Stomach (tissue), 9 donors: ENCODE data around the gene PPP1R2. TPM values are rescaled to one million over a fixed set of nuclear protein-coding genes. Genes with fewer than 3 reads are reported as not detected.

ENCODE experiments used
- DNase-seq, 2 donors: peaks; one replicate each; pipeline versions ENCODE4 v3.0.0 to v3.0.0-alpha.2; 2013 to 2019
- H3K27ac ChIP-seq, 5 donors: fragments of 200-600 bp in 4 of 5; sonication (generic) in 4 of 5; one replicate each; pipeline ENCODE4 v1.5.1; 2013 to 2019; ENCODE audit warnings: mild to moderate bottlenecking in 1 of 5, moderate library complexity in 1 of 5
- H3K27me3 ChIP-seq, 3 donors: fragments of 200-600 bp; sonication (generic); one replicate each; pipeline ENCODE4 v1.5.1; 2017 to 2019; ENCODE audit warnings: mixed run types in 1 of 3
- H3K36me3 ChIP-seq, 4 donors: fragments of 200-600 bp; sonication (generic); 1 replicate in 3 of 4; 2 replicates in 1 of 4; pipeline ENCODE4 v1.5.1; 2016 to 2019
- H3K4me1 ChIP-seq, 4 donors: fragments of 200-600 bp; sonication (generic); one replicate each; pipeline ENCODE4 v1.5.1; 2016 to 2019
- H3K4me3 ChIP-seq, 4 donors: fragments of 200-600 bp; sonication (generic) in 3 of 4; one replicate each; pipeline ENCODE4 v1.5.1; 2016 to 2019; ENCODE audit warnings: mild to moderate bottlenecking in 1 of 4
- H3K9me3 ChIP-seq, 4 donors: fragments of 200-600 bp; sonication (generic); one replicate each; pipeline ENCODE4 v1.5.1; 2016 to 2019
- EP300 ChIP-seq: sonication (generic); formaldehyde crosslinking; IDR thresholded peaks from one replicate; pipeline ENCODE4 v1.6.1; 2017; ENCODE audit warnings: antibody characterized with exemption
- POLR2A ChIP-seq, 4 donors: fragments of 450-650 bp; IDR thresholded peaks; one replicate each; pipeline ENCODE4 v1.6.1; 2016; ENCODE audit warnings: antibody characterized with exemption in 4 of 4, control low read depth in 2 of 4, mild to moderate bottlenecking in 1 of 4, moderate library complexity in 1 of 4
- POLR2AphosphoS5 ChIP-seq, 3 donors: sonication (generic); formaldehyde crosslinking; IDR thresholded peaks; one replicate each; pipeline ENCODE4 v1.6.1; 2016; ENCODE audit warnings: antibody characterized with exemption in 3 of 3
- WGBS, 5 donors: extraction: QIAGEN DNeasy Blood & Tissue Kit in 3 of 5; methylation state at CpG; one replicate each; pipeline versions ENCODE4 v1.1.5 to v1.1.7; 2013 to 2018; 5-methylcytosine and 5-hydroxymethylcytosine counted together
- intact Hi-C: fragments of 100-400 bp; cut with DNase I; formaldehyde crosslinking; loops from one replicate; pipeline ENCODE4 v1.15.1; 2023; ENCODE audit warnings: low total_unique reads
- polyA plus RNA-seq, 3 donors: library from polyadenylated mRNA; stranded (reverse); fragments of 200-250 nt; gene quantifications; one replicate each; pipeline ENCODE4 v1.2.3, GENCODE V29; 2013
- total RNA-seq, 5 donors: library from RNA; depleted of rRNA; stranded (reverse); fragments of >200 nt; gene quantifications; one replicate each; pipeline versions ENCODE4 v1.1.0 to v1.2.3, GENCODE V29; 2014 to 2016
- TF ChIP-seq, protein P1 (sequence below), 7 experiments: fragments of 450-650 bp in 4 of 7; fragments of 200-600 bp in 3 of 7; sonication (generic) in 3 of 7; IDR thresholded peaks; one replicate each; pipeline ENCODE4 v1.5.1; 2016 to 2019; ENCODE audit warnings: antibody characterized with exemption in 7 of 7, control low read depth in 2 of 7, mild to moderate bottlenecking in 1 of 7
- donor health status: healthy with polysubstance abuse.
- donor health status: Bipolar disorder and iron deficiency.
- donor health status: healthy.

The PPP1R2 gene
- total and polyA plus RNA-seq, 8 donors, result 21.4 to 102 (median 42.9) TPM

DNA sequence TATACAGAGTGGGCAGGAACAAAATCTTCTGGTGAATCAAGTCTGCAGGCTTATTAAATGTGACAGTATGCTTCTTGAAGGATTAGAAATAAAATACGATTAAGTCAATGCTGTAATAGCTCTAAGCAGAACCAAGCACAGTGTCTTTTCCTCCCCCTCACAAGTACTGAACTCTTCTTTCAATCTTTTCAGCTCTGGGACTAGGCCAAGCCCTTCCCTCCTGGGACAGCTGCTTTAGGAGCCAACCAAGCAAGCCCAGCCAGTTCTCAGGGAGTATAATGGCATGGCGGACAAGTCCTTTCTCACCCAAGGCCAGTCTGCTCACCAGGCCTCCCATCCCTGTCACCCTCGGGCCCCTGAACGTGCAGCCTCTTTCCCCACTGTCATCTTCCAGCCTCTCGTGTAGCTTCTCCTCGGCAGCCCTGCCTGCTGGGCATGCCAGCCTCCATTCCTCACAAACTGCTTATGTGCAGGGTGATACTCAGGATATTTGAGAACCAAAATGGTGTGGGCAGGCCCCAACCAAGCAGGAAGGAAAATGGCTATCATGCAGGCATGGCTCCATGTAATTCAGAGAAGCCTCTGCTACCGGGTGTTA is 8.4 kb upstream of the PPP1R2 start:
- Histone ChIP-seq H3K4me3 (no peak overlapping the region), H3K4me1 (peaks cover 0 to 26% (median 5%) of the 10 kb centered on the region in 4 donors), H3K27ac (peak overlapping the region in 3 of 5 donors; percentile 52 to 54 (median 54)), H3K9me3 (no peaks in the 10 kb centered on the region), H3K27me3 (no peaks in the 10 kb centered on the region), H3K36me3 (no peaks in the 10 kb centered on the region)
- peak in 1 of 2 donors; percentile 61 for DNase-seq
- intact Hi-C loops, result no loop called here
- WGBS, 5 donors, result 62 to 86% (median 73%) methylated on average over 7 of the region's 7 CpGs
- TF ChIP-seq, protein P1, sequence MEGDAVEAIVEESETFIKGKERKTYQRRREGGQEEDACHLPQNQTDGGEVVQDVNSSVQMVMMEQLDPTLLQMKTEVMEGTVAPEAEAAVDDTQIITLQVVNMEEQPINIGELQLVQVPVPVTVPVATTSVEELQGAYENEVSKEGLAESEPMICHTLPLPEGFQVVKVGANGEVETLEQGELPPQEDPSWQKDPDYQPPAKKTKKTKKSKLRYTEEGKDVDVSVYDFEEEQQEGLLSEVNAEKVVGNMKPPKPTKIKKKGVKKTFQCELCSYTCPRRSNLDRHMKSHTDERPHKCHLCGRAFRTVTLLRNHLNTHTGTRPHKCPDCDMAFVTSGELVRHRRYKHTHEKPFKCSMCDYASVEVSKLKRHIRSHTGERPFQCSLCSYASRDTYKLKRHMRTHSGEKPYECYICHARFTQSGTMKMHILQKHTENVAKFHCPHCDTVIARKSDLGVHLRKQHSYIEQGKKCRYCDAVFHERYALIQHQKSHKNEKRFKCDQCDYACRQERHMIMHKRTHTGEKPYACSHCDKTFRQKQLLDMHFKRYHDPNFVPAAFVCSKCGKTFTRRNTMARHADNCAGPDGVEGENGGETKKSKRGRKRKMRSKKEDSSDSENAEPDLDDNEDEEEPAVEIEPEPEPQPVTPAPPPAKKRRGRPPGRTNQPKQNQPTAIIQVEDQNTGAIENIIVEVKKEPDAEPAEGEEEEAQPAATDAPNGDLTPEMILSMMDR (IDR thresholded peaks at IDR 0.05), result no peak
- TF ChIP-seq POLR2AphosphoS5 (IDR thresholded peaks at IDR 0.05) (no peak), EP300 (no peak), POLR2A (IDR thresholded peaks at IDR 0.05) (no peak)

DNA sequence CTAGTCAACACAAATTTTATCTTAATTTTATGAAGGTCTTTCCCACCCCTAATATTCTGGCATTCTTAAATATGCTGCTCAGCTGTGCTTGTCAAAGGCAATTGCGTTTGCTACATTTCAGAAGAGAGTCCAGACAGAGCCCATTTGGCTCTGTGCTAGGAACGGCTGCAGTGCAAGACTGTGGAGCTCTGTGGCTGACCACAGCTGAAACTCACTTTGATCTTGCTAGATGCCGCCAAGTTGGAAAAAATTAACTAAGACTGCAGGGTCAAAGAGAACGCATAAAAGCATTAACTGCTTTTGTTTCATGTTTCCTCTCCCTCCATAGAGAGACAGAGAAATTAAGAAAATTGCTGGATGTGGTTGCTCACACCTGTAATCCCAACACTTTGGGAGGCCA is 7.6 kb upstream of the PPP1R2 start:
- intact Hi-C loops, result no loop called here
- peak in 1 of 2 donors; percentile 55 for DNase-seq
- H3K27ac ChIP-seq, result peak overlapping the region in 3 of 5 donors; percentile 52 to 54 (median 54)
- H3K9me3 ChIP-seq, result no peaks in the 10 kb centered on the region
- peaks cover 6 to 34% (median 12%) of the 10 kb centered on the region in 4 donors for H3K4me1 ChIP-seq
- TF ChIP-seq POLR2A (IDR thresholded peaks at IDR 0.05) (no peak), POLR2AphosphoS5 (IDR thresholded peaks at IDR 0.05) (no peak), EP300 (no peak)
- TF ChIP-seq, protein P1 (IDR thresholded peaks at IDR 0.05), result no peak
- H3K36me3 ChIP-seq, result no peaks in the 10 kb centered on the region
- WGBS, 5 donors, result 49 to 68% (median 55%) methylated on average over 4 of the region's 4 CpGs
- H3K4me3 ChIP-seq, result no peak overlapping the region
- no peaks in the 10 kb centered on the region for H3K27me3 ChIP-seq

DNA sequence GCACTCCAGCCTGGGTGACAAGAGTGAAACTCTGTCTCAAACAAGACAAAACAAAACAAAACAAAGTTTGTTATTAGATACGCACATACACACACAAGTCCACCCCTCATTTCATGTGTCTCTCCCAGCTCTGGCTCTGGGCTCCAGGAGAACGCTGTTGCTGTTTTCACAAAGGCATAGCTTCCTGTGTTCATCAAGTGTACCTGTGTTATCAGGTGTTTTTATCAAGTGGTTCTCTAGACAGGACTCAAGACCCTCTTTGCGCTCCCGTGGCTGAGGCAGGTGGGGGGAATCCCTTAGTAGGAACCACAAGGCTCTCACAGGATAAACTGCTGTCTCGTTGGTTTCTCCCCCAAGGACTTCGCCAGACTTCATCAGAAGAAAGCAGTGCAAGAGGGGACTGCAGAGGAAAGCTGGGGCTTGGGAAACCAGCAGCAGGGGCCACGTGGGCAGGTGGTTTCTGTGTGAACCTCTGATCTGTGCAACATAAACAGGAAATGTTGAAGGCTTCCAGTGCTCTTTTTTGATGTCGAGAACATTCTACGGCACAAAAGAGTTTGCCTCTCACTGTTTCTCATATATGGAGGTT is 6.9 kb upstream of the PPP1R2 start:
- TF ChIP-seq POLR2A (IDR thresholded peaks at IDR 0.05) (no peak), POLR2AphosphoS5 (IDR thresholded peaks at IDR 0.05) (no peak), EP300 (no peak)
- TF ChIP-seq, protein P1 (IDR thresholded peaks at IDR 0.05), result no peak
- H3K4me1 ChIP-seq, result peaks cover 8 to 39% (median 16%) of the 10 kb centered on the region in 4 donors
- peak in 1 of 2 donors; percentile 76 for DNase-seq
- WGBS, 5 donors, result 53 to 61% (median 59%) methylated on average over 9 of the region's 9 CpGs
- intact Hi-C loops, result no loop called here
- H3K27me3 ChIP-seq, result no peaks in the 10 kb centered on the region
- H3K4me3 ChIP-seq, result no peak overlapping the region
- peak overlapping the region in 3 of 5 donors; percentile 52 to 54 (median 54) for H3K27ac ChIP-seq
- H3K36me3 ChIP-seq, result no peaks in the 10 kb centered on the region
- no peaks in the 10 kb centered on the region for H3K9me3 ChIP-seq

DNA sequence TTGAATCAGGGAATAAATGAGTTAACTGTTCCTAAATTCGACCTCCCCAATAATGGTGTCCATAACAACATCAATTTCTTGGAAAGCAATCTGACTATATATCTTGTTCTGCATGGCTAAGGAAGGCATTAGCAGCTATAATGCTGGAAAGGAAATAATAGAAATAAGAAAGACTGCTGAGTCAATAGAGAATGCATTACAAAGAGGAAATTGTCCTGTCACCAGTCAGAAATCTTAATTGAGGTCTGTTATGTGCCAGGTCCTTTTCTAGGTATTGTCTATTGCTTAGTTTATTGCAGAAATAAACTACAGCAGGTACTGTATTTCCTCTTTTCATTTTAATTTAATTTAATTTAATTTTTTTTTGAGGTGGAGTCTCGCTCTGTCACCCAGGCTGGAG is 5.9 kb upstream of the PPP1R2 start:
- no peaks in the 10 kb centered on the region for H3K9me3 ChIP-seq
- TF ChIP-seq EP300 (no peak), POLR2AphosphoS5 (IDR thresholded peaks at IDR 0.05) (no peak), POLR2A (IDR thresholded peaks at IDR 0.05) (no peak)
- TF ChIP-seq, protein P1 (IDR thresholded peaks at IDR 0.05), result no peak
- intact Hi-C loops, result no loop called here
- H3K27ac ChIP-seq, result no peak overlapping the region
- H3K36me3 ChIP-seq, result no peaks in the 10 kb centered on the region
- 48 to 62% (median 56%) methylated on average over 2 of the region's 2 CpGs for WGBS, 5 donors
- no peak overlapping the region for H3K4me3 ChIP-seq
- peaks cover 8 to 47% (median 22%) of the 10 kb centered on the region in 4 donors for H3K4me1 ChIP-seq
- no peak for DNase-seq
- no peaks in the 10 kb centered on the region for H3K27me3 ChIP-seq
